Astrocyte (in vitro differentiated cells and primary cell): Measurements from ENCODE around the gene ZDHHC22. TPM values are rescaled to one million over a fixed set of nuclear protein-coding genes. Genes with fewer than 3 reads are reported as not detected.

Experiments used
- DNase-seq: peaks from one replicate; pipeline ENCODE4 v3.0.0-alpha.2; 2010; ENCODE audit warnings: low read depth
- FAIRE-seq: peaks from 2 replicates; lab custom pipeline; 2011; peaks lifted over from hg19 to GRCh38; lab: Jason Lieb, UNC
- H2AFZ ChIP-seq: 2 replicates; pipeline ENCODE4 v1.6.0; 2012; ENCODE audit warnings: low read depth, low read length, inconsistent platforms
- H3K27ac ChIP-seq: 2 replicates; pipeline ENCODE4 v1.5.1; 2011; ENCODE audit warnings: low read depth, low read length, inconsistent platforms
- H3K27me3 ChIP-seq: 2 replicates; pipeline ENCODE4 v1.6.0; 2011; ENCODE audit warnings: low read length, inconsistent platforms; ENCODE audit not compliant: insufficient read depth
- H3K36me3 ChIP-seq: 2 replicates; pipeline ENCODE4 v1.5.1; 2011; ENCODE audit warnings: low read length, inconsistent platforms; ENCODE audit not compliant: insufficient read depth
- H3K4me1 ChIP-seq: 2 replicates; pipeline ENCODE4 v1.5.1; 2011; ENCODE audit warnings: low read length, inconsistent platforms; ENCODE audit not compliant: insufficient read depth
- H3K4me2 ChIP-seq: 2 replicates; pipeline ENCODE4 v1.6.0; 2012; ENCODE audit warnings: low read length, inconsistent platforms
- H3K4me3 ChIP-seq: 2 replicates; pipeline ENCODE4 v1.5.1; 2011; ENCODE audit warnings: low read depth, mild to moderate bottlenecking, low read length, inconsistent platforms; ENCODE audit not compliant: insufficient read depth
- H3K79me2 ChIP-seq: 2 replicates; pipeline ENCODE4 v1.6.0; 2012; ENCODE audit warnings: mild to moderate bottlenecking, low read length, inconsistent platforms; ENCODE audit not compliant: insufficient read depth
- H3K9ac ChIP-seq: 2 replicates; pipeline ENCODE4 v1.6.0; 2012; ENCODE audit warnings: mild to moderate bottlenecking, low read length, inconsistent platforms
- H3K9me3 ChIP-seq: 2 replicates; pipeline ENCODE4 v1.5.1; 2012; ENCODE audit warnings: low read depth, mild to moderate bottlenecking, low read length, inconsistent platforms; ENCODE audit not compliant: insufficient read depth
- H4K20me1 ChIP-seq: 2 replicates; pipeline ENCODE4 v1.6.0; 2012; ENCODE audit warnings: low read length, inconsistent platforms; ENCODE audit not compliant: insufficient read depth
- H3K27ac Mint-ChIP-seq: one replicate; pipeline ENCODE4 v1.8.0; 2021; ENCODE audit warnings: mild to moderate bottlenecking, mixed read lengths; ENCODE audit not compliant: unreplicated experiment
- H3K27me3 Mint-ChIP-seq: one replicate; pipeline ENCODE4 v1.8.0; 2021; ENCODE audit warnings: low read depth, mixed read lengths; ENCODE audit not compliant: unreplicated experiment
- H3K36me3 Mint-ChIP-seq: one replicate; pipeline ENCODE4 v1.8.0; 2021; ENCODE audit warnings: low read depth, mixed read lengths; ENCODE audit not compliant: unreplicated experiment
- H3K4me1 Mint-ChIP-seq: one replicate; pipeline ENCODE4 v1.8.0; 2021; ENCODE audit warnings: low read depth, mixed read lengths; ENCODE audit not compliant: unreplicated experiment
- H3K4me3 Mint-ChIP-seq: one replicate; pipeline ENCODE4 v1.8.0; 2021; ENCODE audit warnings: mild to moderate bottlenecking, moderate library complexity, mixed read lengths; ENCODE audit not compliant: unreplicated experiment
- H3K9me3 Mint-ChIP-seq: one replicate; pipeline ENCODE4 v1.8.0; 2021; ENCODE audit warnings: mild to moderate bottlenecking, mixed read lengths; ENCODE audit not compliant: unreplicated experiment
- EZH2 ChIP-seq: IDR thresholded peaks from 2 replicates; pipeline ENCODE4 v1.6.1; 2012; ENCODE audit warnings: mild to moderate bottlenecking, low read length, inconsistent platforms; ENCODE audit not compliant: insufficient read depth
- total RNA-seq: library from RNA; stranded (reverse); gene quantifications from 2 replicates; pipeline ENCODE4 v1.2.1, GENCODE V29; 2021
- TF ChIP-seq, protein P1 (sequence below): IDR thresholded peaks from 2 replicates; pipeline ENCODE4 v1.5.1; 2011; ENCODE audit warnings: low read depth, mild to moderate bottlenecking, inconsistent platforms, low read length, moderate library complexity; ENCODE audit not compliant: insufficient read depth

ZDHHC22 gene
- total RNA-seq, 1 donor from 2014 or later, result 0.52 TPM

DNA sequence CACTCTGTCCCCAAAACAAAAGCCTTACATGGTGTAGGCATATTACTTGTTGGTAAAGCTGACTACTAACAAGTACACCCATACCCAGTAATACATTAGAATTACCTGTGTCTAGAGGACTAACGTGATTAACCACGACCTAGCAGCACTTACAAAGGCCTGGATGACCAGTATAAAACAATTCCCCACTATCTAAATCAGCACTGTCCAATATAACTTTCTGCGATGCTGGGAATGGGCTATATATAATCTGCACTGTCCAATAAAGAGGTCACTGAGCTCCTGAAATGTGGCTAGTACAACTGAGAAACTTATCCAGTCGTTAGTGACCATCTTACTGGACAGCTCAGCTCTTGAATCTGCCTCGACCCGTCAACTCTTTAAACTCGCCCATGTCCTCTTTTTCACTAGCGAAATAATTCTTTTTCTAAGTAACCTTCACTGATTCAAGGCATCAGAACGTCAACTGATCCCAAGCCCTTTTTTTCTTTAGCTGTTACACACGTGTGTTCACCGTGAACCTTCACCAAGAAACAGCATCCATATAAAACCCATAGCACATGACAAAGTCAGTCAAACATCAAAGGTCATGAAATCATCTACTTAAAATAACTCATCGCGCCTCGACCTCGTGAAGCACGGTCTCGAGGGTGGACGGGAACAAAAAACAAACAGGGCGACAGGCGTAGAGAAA, 44.4 kb downstream of the ZDHHC22 start:
- peak overlapping the region; percentile 85 for H3K4me2 ChIP-seq
- Mint-ChIP-seq H3K4me1 (peaks cover 16% of the 10 kb centered on the region), H3K4me3 (peak overlapping the region; percentile 86), H3K27me3 (no peaks in the 10 kb centered on the region), H3K36me3 (no peaks in the 10 kb centered on the region), H3K9me3 (no peaks in the 10 kb centered on the region), H3K27ac (peak overlapping the region; percentile 77)
- H4K20me1 ChIP-seq, result no peaks in the 10 kb centered on the region
- DNase-seq, result peak; percentile 8
- H3K27me3 ChIP-seq, result no peaks in the 10 kb centered on the region
- peak overlapping the region; percentile 88 for H3K27ac ChIP-seq
- peak overlapping the region; percentile 80 for H2AFZ ChIP-seq
- peak overlapping the region; percentile 78 for H3K4me3 ChIP-seq
- no peak for FAIRE-seq
- peak overlapping the region; percentile 98 for H3K9ac ChIP-seq
- TF ChIP-seq EZH2, result no peak
- TF ChIP-seq, protein P1, sequence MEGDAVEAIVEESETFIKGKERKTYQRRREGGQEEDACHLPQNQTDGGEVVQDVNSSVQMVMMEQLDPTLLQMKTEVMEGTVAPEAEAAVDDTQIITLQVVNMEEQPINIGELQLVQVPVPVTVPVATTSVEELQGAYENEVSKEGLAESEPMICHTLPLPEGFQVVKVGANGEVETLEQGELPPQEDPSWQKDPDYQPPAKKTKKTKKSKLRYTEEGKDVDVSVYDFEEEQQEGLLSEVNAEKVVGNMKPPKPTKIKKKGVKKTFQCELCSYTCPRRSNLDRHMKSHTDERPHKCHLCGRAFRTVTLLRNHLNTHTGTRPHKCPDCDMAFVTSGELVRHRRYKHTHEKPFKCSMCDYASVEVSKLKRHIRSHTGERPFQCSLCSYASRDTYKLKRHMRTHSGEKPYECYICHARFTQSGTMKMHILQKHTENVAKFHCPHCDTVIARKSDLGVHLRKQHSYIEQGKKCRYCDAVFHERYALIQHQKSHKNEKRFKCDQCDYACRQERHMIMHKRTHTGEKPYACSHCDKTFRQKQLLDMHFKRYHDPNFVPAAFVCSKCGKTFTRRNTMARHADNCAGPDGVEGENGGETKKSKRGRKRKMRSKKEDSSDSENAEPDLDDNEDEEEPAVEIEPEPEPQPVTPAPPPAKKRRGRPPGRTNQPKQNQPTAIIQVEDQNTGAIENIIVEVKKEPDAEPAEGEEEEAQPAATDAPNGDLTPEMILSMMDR, result no peak
- no peaks in the 10 kb centered on the region for H3K9me3 ChIP-seq
- peaks cover 29% of the 10 kb centered on the region for H3K79me2 ChIP-seq
- H3K4me1 ChIP-seq, result peaks cover 22% of the 10 kb centered on the region
- H3K36me3 ChIP-seq, result no peaks in the 10 kb centered on the region

DNA sequence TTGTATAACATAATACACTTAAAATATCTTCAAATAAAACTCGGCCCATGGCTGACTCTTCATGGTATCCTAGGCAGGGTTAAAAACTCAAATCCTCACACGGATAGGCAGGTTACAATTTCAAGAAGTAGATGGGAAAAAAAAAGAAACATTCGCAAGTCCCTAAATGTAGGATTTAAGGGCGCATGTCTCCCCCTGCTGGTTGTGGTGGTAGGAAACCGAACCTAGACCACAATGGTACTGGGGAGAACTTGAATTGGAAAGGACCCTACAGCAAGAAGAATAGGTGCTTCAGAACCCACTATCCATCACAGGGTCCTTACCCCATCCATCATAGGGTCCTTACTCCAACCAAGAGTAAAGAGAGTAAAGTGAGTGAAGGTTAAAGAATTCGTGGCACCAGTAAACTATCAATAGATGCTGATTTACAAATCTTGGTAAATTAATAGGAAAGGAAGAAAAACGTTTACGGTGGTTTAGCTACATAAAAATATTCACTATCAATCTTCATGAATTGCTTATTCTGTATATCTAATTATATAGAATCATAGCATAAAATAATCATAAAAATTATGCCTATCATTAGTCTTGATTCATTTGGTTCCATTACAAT, 46.8 kb downstream of the ZDHHC22 start:
- TF ChIP-seq, protein P1, result peak; percentile 89
- TF ChIP-seq EZH2, result no peak
- Histone ChIP-seq H3K9me3 (no peaks in the 10 kb centered on the region), H3K79me2 (peaks cover 18% of the 10 kb centered on the region), H3K27ac (no peak overlapping the region), H2AFZ (no peak overlapping the region), H3K27me3 (no peaks in the 10 kb centered on the region), H4K20me1 (no peaks in the 10 kb centered on the region), H3K4me1 (peaks cover 20% of the 10 kb centered on the region), H3K36me3 (no peaks in the 10 kb centered on the region), H3K4me3 (no peak overlapping the region), H3K9ac (no peak overlapping the region), H3K4me2 (no peak overlapping the region)
- no peaks in the 10 kb centered on the region for H3K36me3 Mint-ChIP-seq
- DNase-seq, result peak; percentile 44
- peaks cover 11% of the 10 kb centered on the region for H3K4me1 Mint-ChIP-seq
- H3K9me3 Mint-ChIP-seq, result peaks cover 3% of the 10 kb centered on the region
- FAIRE-seq, result no peak
- no peak overlapping the region for H3K27ac Mint-ChIP-seq
- no peak overlapping the region for H3K4me3 Mint-ChIP-seq
- no peaks in the 10 kb centered on the region for H3K27me3 Mint-ChIP-seq

DNA sequence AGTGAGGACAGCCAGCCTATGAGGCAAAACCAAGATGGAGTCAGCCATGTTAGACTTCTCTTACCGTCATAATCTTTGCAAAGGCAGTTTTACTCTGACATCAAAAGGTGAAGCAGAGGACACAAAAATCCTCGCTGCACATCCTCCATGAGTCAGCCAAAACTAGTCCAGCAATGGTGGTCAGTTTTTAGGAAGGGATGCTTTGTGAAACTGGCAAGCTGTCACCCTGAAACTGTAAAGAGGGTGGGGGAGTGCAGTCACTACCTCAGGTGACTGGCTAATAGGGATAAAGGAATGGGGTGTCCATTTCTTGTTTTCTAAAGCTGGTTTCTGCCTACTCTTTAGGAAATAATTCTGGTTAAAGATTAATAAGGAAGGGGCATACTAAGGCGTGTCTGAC, 48.9 kb downstream of the ZDHHC22 start:
- peaks cover 3% of the 10 kb centered on the region for H3K27me3 ChIP-seq
- H3K9ac ChIP-seq, result no peak overlapping the region
- peaks cover 8% of the 10 kb centered on the region for H3K79me2 ChIP-seq
- H3K9me3 ChIP-seq, result no peaks in the 10 kb centered on the region
- no peak overlapping the region for H3K4me2 ChIP-seq
- H3K36me3 Mint-ChIP-seq, result no peaks in the 10 kb centered on the region
- H3K9me3 Mint-ChIP-seq, result peaks cover 3% of the 10 kb centered on the region
- no peak overlapping the region for H3K4me3 Mint-ChIP-seq
- H3K36me3 ChIP-seq, result no peaks in the 10 kb centered on the region
- TF ChIP-seq EZH2, result no peak
- TF ChIP-seq, protein P1, result no peak
- DNase-seq, result no peak
- H4K20me1 ChIP-seq, result no peaks in the 10 kb centered on the region
- H2AFZ ChIP-seq, result no peak overlapping the region
- H3K27ac ChIP-seq, result no peak overlapping the region
- H3K27me3 Mint-ChIP-seq, result peaks cover 3% of the 10 kb centered on the region
- no peak overlapping the region for H3K27ac Mint-ChIP-seq
- H3K4me3 ChIP-seq, result no peak overlapping the region
- no peaks in the 10 kb centered on the region for H3K4me1 Mint-ChIP-seq
- peaks cover 8% of the 10 kb centered on the region for H3K4me1 ChIP-seq
- FAIRE-seq, result no peak
